Measurements from ENCODE around the gene CASTOR1.

DNA sequence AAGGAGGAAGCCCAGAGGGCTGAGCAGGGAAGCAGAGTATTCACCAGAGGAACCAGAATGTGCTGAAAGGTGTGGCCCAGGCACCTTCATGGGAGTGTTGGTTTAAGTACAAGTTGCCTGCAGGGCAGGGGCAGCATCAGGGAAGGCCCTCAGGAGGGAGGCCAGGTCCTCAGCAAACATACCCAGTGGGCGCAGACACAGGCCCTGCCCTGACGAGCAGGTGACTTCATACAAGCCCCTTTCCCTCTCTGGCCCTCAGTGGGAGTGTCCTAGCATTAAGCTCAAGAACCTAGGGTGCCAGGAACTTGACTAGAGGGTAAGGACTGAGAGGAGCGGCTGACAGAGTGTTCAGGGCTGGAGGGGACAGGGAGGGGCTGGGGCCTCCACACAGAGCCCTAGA lies 7.5 kb upstream of the CASTOR1 start:
- TF ChIP-seq, protein P1, sequence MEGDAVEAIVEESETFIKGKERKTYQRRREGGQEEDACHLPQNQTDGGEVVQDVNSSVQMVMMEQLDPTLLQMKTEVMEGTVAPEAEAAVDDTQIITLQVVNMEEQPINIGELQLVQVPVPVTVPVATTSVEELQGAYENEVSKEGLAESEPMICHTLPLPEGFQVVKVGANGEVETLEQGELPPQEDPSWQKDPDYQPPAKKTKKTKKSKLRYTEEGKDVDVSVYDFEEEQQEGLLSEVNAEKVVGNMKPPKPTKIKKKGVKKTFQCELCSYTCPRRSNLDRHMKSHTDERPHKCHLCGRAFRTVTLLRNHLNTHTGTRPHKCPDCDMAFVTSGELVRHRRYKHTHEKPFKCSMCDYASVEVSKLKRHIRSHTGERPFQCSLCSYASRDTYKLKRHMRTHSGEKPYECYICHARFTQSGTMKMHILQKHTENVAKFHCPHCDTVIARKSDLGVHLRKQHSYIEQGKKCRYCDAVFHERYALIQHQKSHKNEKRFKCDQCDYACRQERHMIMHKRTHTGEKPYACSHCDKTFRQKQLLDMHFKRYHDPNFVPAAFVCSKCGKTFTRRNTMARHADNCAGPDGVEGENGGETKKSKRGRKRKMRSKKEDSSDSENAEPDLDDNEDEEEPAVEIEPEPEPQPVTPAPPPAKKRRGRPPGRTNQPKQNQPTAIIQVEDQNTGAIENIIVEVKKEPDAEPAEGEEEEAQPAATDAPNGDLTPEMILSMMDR (IDR thresholded peaks at IDR 0.05) = no peak
- no peak for TF ChIP-seq POLR2A (IDR thresholded peaks at IDR 0.05)

Data from heart left ventricle (tissue), 13 donors.